GM21576 (cell line): Measurements from ENCODE around the gene ZNF419.
A peak's percentile ranks its signal among the peaks of the same experiment; 100 is the strongest.
"Not testable (repeated sequence)": the region's sequence is repeated elsewhere in the genome, so short reads cannot be mapped to it uniquely, and the experiment has no call there.

Experiments used
- ATAC-seq: cut with Tn5 transposase; IDR thresholded peaks from one replicate; pipeline ENCODE4 v1.9.1; 2021; ENCODE audit warnings: mild to moderate bottlenecking, moderate library complexity; ENCODE audit not compliant: unreplicated experiment

ZNF419 gene

DNA sequence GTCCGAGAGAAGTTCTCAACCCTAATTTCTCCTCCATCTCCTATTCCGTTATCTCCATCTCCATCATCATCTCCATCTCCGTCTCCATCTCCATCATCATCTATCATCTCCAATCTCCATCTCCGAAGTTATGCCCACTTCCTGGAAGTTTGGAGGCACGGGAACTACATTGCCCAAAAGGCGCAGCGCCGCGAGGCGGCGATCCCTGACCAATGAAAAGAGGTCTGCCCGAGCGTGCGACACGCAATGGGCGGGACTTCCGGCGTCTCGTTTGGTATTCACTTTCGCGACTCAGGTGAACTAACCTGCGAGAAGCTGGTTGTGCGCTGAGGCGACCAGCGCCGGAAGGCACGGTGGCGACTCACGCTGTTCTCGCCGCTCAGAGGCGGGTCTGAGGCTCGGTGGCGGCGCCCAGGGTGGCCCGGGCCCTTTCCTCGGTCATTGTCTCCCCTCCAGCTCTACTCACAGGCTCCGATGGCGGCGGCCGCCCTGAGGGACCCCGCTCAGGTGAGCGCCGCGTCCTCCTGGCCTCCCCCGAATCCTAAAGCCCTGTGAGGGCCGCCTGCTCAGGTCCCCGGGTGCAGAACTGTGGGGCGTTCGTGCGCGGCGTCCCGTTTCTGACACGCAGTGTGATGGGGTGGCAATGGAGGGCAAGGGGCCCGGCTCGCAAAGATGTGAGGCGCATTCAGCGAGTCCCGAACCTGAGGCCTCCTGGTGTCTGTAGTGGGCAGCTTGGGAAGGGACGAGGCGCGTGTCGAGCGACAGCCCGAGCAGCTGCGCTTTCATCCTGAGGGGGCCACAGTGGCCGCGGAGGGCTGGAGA is at the start of gene ZNF419:
Gene ZNF419 (plus strand): TSS at position 274 of the 822 bp plus-strand sequence. CDS start 201 bp downstream, at position 475.
- ATAC-seq, result peak; percentile 95

DNA sequence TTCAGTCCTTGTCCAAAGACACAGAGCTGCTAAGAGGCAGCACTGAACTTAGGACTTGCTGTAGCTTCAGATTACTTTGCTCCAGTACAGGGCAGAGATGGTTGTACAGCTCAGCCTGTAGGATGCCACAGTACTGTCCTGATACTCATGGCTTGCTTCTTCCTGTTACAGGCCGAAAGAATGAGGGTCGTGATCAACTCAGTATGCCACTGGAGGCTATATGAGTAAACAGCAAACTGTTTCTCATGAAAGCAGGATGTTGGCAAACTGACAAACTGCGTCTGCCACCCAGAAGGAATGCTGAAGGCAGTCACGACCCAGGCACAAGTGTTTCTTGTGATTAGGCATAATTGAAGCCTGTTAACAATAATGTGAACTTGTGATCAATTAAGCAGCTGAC is 49.6 kb upstream of the ZNF419 start:
- no peak for ATAC-seq

DNA sequence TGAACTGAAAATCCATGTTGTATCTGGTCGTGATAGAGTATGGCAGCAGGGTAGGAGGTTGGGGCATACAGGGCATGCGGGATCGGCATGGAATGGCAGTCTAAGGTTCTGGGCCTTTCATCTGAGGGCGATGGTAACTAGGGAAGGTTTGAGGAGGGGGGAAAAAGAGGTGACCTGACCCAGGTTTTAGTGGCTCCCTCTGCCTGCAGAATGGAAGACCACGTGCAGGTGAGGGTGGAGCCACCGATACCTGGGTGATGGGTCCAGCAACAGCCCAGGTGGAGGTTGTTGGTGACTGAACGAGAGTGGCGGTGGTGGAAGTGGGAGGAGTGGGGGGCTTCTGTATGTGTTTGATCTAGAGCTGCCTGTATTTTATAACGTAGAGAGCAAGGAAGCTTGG is 48.6 kb upstream of the ZNF419 start:
- ATAC-seq, result no peak

GRCh38 chr19:57441979-57442752 is 45.4 kb upstream of the ZNF419 start:
- no peak for ATAC-seq

GRCh38 chr19:57443121-57443696 is 44.3 kb upstream of the ZNF419 start:
- ATAC-seq, result no peak

- no peak for ATAC-seq
Observed at GRCh38 chr19:57452307-57452706, 35.2 kb upstream of the ZNF419 start.

DNA sequence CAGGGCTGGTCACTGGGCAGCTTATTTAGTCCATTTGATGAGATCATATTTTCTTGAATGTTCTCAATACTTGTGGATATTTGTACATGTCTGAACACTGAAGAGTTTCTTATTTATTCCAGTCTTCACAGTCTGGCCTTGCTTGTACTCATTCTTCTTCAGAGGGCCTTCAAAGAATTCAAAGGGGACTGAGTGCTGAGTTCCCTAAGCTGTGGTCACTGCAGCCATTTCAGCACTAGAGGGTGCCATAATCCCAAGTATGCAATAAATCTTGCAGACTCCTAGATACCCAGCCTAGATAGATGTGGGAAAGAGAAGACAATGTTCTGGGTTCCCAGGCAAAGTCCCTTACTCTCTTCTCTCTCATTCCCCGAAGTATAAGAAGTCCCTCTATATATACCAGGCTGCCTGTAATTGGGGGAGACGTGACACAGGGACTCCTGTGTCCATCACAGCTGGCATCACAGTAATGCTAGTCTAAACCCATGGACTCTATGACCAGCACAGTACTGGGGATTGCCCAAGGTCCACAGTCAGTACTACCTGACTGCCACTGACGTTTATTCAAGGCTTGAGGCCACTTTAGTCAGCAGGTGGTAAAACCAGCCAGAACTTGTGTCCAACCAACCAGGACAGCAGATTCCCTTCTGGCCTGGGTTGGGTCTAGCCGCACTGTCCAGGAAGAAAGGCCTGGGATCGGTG is 21.7 kb upstream of the ZNF419 start:
- ATAC-seq, result no peak

DNA sequence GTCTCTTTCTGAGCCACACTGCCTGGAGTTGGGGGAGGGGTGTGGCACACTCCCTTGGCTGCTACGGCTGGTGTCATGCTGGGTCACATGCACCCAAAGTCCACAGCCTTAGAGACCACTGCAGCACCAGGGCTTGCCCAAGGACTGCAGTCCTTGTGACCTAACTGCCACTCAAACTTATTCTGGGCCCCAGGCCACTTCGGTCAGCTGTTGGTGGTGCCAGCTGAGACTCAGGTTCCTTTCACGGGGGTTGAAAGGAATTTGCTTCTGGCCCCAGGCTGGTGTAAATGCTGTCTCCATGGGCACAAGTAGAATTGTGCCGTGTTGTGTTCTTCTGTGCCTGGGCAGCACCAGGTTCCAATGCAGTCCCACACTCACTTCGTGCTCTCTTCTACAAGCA is 21.1 kb upstream of the ZNF419 start:
- ATAC-seq, result no peak

- ATAC-seq, result no peak
Observed at GRCh38 chr19:57473646-57474045, 13.9 kb upstream of the ZNF419 start.

- peak; percentile 92 for ATAC-seq
Observed at GRCh38 chr19:57477191-57478008, 10.2 kb upstream of the ZNF419 start, which contains the start of gene ZNF772. Gene ZNF772, minus strand, starts transcription at chr19:57477566. Its CDS starts 257 bp downstream, at chr19:57477309.

DNA sequence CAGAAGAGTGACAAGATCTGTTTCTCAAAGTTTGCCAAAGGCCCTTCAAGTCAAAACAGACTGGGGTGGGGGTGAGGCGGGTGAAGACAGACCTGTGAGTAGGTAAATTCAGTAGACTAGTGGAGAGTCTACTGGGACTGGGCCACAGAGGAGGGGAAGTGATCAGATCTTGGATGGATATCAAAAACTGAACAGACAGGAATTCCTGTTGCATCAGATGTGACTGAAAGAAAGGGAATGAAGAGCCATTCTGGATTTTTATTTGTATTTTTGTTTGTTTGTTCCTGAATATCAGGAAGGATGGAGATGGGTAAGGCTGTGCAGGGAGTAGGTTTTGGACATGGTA is 722 bp downstream of the ZNF419 start:
- ATAC-seq, result not testable (repeated sequence)

- ATAC-seq, result not testable (repeated sequence)
Observed at GRCh38 chr19:57499332-57499679, 11.8 kb downstream of the ZNF419 start.

DNA sequence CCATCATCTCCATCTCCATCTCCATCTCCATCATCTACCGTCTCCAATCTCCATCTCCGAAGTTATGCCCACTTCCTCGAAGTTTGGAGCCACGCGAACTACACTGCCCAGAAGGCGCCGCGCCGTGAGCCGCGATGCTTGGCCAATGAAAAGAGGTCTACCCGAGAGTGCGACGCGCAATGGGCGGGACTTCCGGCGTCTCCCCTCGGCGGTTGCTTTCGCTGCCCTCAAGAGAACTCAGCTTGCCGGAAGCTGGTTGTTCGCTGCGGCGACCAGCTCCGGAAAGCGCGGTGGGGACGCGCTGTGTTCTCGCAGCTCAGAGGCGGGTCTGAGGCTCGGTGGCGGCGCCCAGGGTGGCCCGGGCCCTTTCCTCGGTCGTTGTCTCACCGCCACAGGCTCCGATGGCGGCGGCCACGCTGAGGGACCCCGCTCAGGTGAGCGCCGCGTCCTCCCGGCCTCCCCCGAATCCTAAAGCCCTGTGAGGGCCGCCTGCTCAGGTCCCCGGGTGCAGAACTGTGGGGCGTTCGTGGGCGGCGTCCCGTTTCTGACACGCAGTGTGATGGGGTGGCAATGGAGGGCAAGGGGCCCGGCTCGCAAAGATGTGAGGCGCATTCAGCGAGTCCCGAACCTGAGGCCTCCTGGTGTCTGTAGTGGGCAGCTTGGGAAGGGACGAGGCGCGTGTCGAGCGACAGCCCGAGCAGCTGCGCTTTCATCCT is 12.3 kb downstream of the ZNF419 start, which contains the start of gene ZNF773:
Gene ZNF773 (plus strand): TSS at position 259 of the 716 bp plus-strand sequence. CDS start 143 bp downstream, at position 402.
- peak; percentile 100 for ATAC-seq

- peak; percentile 8 for ATAC-seq
Observed at GRCh38 chr19:57500400-57500799, 12.8 kb downstream of the ZNF419 start.

GRCh38 chr19:57506163-57506562 is 18.6 kb downstream of the ZNF419 start:
- no peak for ATAC-seq

- ATAC-seq, result no peak
Observed at GRCh38 chr19:57511484-57511883, 23.9 kb downstream of the ZNF419 start.

DNA sequence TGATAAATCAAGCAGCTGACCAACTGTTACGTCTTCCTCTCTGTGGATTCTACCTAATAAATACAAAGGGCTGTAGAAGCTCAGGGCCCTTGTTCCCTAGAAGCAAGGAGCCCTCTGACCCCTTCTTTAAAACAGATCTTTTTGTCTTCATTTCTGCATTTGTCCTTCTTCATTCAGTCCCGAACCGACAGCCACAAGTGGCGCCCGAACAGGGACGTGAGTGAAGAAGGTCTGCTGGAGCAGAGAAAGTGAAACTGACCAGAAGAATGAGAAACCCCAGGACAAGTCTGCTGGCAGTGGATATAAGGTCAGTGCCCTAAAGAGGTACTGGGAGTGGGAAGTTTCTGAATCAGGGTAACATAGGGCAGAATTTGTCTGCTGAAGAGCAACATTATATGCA is 25.3 kb downstream of the ZNF419 start:
- ATAC-seq, result no peak

- no peak for ATAC-seq
Observed at GRCh38 chr19:57515255-57515654, 27.7 kb downstream of the ZNF419 start.

- not testable (repeated sequence) for ATAC-seq
Observed at GRCh38 chr19:57518021-57518420, 30.5 kb downstream of the ZNF419 start.
